Measurements from ENCODE around the gene RGS9. TPM values are rescaled to one million over a fixed set of nuclear protein-coding genes. Genes with fewer than 3 reads are reported as not detected.

Gene RGS9
- total and polyA plus RNA-seq, 2 experiments from 2014 or later: 12.8 to 29.6 TPM

- DNase-seq (ENCODE audit: low spot score) (no peak), ATAC-seq (no peak)
- Mint-ChIP-seq H3K4me3 (no peak overlapping the region), H3K27me3 (ENCODE audit: insufficient read depth, low read depth, poor library complexity) (peaks cover 7% of the 10 kb centered on the region), H3K27ac (no peak overlapping the region), H3K9me3 (no peaks in the 10 kb centered on the region), H3K4me1 (0 out of 3 replicates have a peak, but pooled peaks cover 7% of the 10 kb centered on the region), H3K36me3 (ENCODE audit: low read depth) (no peaks in the 10 kb centered on the region)
- Histone ChIP-seq H3K4me1 (ENCODE audit: insufficient read depth) (no peaks in the 10 kb centered on the region), H4K20me1 (replicated peaks; ENCODE audit: insufficient read depth) (no peaks in the 10 kb centered on the region), H3K4me3 (no peak overlapping the region), H3F3A (replicated peaks; ENCODE audit: low read depth) (no peaks in the 10 kb centered on the region), H3K79me2 (replicated peaks; ENCODE audit: insufficient read depth) (no peaks in the 10 kb centered on the region), H3K4me2 (no peak overlapping the region), H3K27ac (ENCODE audit: low read depth) (no peak overlapping the region), H3K27me3 (ENCODE audit: insufficient read depth) (no peaks in the 10 kb centered on the region), H3K9me2 (ENCODE audit: insufficient read depth) (no peaks in the 10 kb centered on the region), H3K36me3 (ENCODE audit: insufficient read depth) (no peaks in the 10 kb centered on the region), H2AFZ (no peak overlapping the region)
- TF ChIP-seq ZNF462 (CRISPR knock-in tag; IDR thresholded peaks at IDR 0.05) (no peak), ZNF331 (CRISPR knock-in tag; IDR thresholded peaks at IDR 0.05; ENCODE audit: low read depth) (no peak), NANOG (IDR thresholded peaks at IDR 0.05; ENCODE audit: borderline replicate concordance) (no peak), EZH2phosphoT487 (IDR thresholded peaks at IDR 0.05; ENCODE audit: unreplicated experiment) (no peak), STAT1 (IDR thresholded peaks at IDR 0.05; ENCODE audit: unreplicated experiment) (no peak), EZH2 (IDR thresholded peaks at IDR 0.05; ENCODE audit: low read depth, unreplicated experiment) (no peak), POLR2AphosphoS5 (IDR thresholded peaks at IDR 0.05; ENCODE audit: low read depth) (no peak), JUNB (IDR thresholded peaks at IDR 0.05; ENCODE audit: unreplicated experiment) (no peak), ETS1 (IDR thresholded peaks at IDR 0.05) (no peak), ZNF114 (CRISPR knock-in tag; IDR thresholded peaks at IDR 0.05) (no peak), CREB1 (CRISPR knock-in tag; IDR thresholded peaks at IDR 0.05; ENCODE audit: low read depth) (no peak), REST (IDR thresholded peaks at IDR 0.05; ENCODE audit: unreplicated experiment) (no peak)
Measured at GRCh38 chr17:65201331-65201730, 64.2 kb downstream of the RGS9 start.
